Lung (tissue), 12 donors: ENCODE results near the gene PEX7. TPM values are rescaled to one million over a fixed set of nuclear protein-coding genes. Genes with fewer than 3 reads are reported as not detected.
"Not testable (repeated sequence)": the region's sequence is repeated elsewhere in the genome, so short reads cannot be mapped to it uniquely, and the experiment has no call there.

Source experiments
- ATAC-seq: fragments of 200-7000 bp; cut with Tn5 transposase; one replicate; pipeline ENCODE4 v1.9.1; 2020; ENCODE audit warnings: moderate number of reproducible peaks; ENCODE audit not compliant: insufficient read depth, low FRiP score
- DNase-seq, 3 donors: peaks; one replicate each; pipeline ENCODE4 v3.0.0-alpha.2; 2013 to 2017
- H3K27ac ChIP-seq, 2 donors: one replicate each; pipeline ENCODE4 v1.5.1; 2013; ENCODE audit warnings: mild to moderate bottlenecking in 2 of 2, moderate library complexity in 2 of 2, control low read depth in 1 of 2, inconsistent platforms in 1 of 2, low read depth in 1 of 2, low read length in 1 of 2
- H3K27me3 ChIP-seq, 3 donors: one replicate each; pipeline ENCODE4 v1.5.1; 2013; ENCODE audit warnings: low read length in 2 of 3; ENCODE audit not compliant: control insufficient read depth in 3 of 3, insufficient read depth in 3 of 3
- H3K36me3 ChIP-seq, 4 donors: one replicate each; pipeline ENCODE4 v1.5.1; 2013; ENCODE audit warnings: low read length in 4 of 4, mild to moderate bottlenecking in 1 of 4, moderate library complexity in 1 of 4; ENCODE audit not compliant: control insufficient read depth in 4 of 4, insufficient read depth in 4 of 4
- H3K4me1 ChIP-seq, 5 donors: one replicate each; pipeline ENCODE4 v1.5.1; 2013; ENCODE audit warnings: low read length in 5 of 5, mild to moderate bottlenecking in 2 of 5, moderate library complexity in 1 of 5; ENCODE audit not compliant: control insufficient read depth in 5 of 5, insufficient read depth in 5 of 5
- H3K4me3 ChIP-seq: one replicate; pipeline ENCODE4 v1.5.1; 2013; ENCODE audit warnings: mild to moderate bottlenecking, control low read depth, moderate library complexity
- H3K9ac ChIP-seq, 2 donors: one replicate each; pipeline ENCODE4 v1.5.1; 2013; ENCODE audit warnings: low read length in 2 of 2, control low read depth in 1 of 2; ENCODE audit not compliant: insufficient read depth in 1 of 2
- H3K9me3 ChIP-seq, 4 donors: one replicate each; pipeline ENCODE4 v1.5.1; 2013; ENCODE audit warnings: low read length in 3 of 4, mild to moderate bottlenecking in 1 of 4, moderate library complexity in 1 of 4; ENCODE audit not compliant: control insufficient read depth in 4 of 4, insufficient read depth in 3 of 4
- CTCF ChIP-seq: IDR thresholded peaks from 2 replicates; pipeline ENCODE4 v1.5.1; 2012; ENCODE audit warnings: mild to moderate bottlenecking; ENCODE audit errors: control extremely low read depth, extremely low read depth
- WGBS, 2 donors: extraction: QIAGEN DNeasy Blood & Tissue Kit; methylation state at CpG; one replicate each; pipeline ENCODE4 v1.1.7; 2013; 5-methylcytosine and 5-hydroxymethylcytosine counted together
- polyA plus RNA-seq, 2 donors: library from polyadenylated mRNA; stranded (reverse); fragments of 200-250 nt; gene quantifications; one replicate each; pipeline ENCODE4 v1.2.1, GENCODE V29; 2013
- total RNA-seq, 2 donors: library from RNA; depleted of rRNA in 1 of 2; stranded (reverse); fragments of >200 nt in 1 of 2; gene quantifications; one replicate each; pipeline ENCODE4 v1.2.1, GENCODE V29; 2014 to 2021
- donor health status: control.
- donor health status: control.
- donor health status: Bipolar disorder and iron deficiency.
- donor health status: healthy.
- donor health status: DM: yes; HTN: yes; CAD: no.

The PEX7 gene
- total and polyA plus RNA-seq, 4 donors, result 4.8 to 12.5 (median 9.5) TPM

GRCh38 chr6:136945072-136945471 lies 122.7 kb downstream of the PEX7 start:
- H3K9me3 ChIP-seq, result no peaks in the 10 kb centered on the region
- ATAC-seq, result no peak
- no peaks in the 10 kb centered on the region for H3K36me3 ChIP-seq
- no peaks in the 10 kb centered on the region for H3K4me1 ChIP-seq
- H3K9ac ChIP-seq, result no peak overlapping the region
- no peak for DNase-seq
- no peaks in the 10 kb centered on the region for H3K27me3 ChIP-seq
- no peak for TF ChIP-seq CTCF
- no peak overlapping the region for H3K27ac ChIP-seq
- no peak overlapping the region for H3K4me3 ChIP-seq
- 77 to 88% methylated on average over 1 of the region's 1 CpG for WGBS, 2 donors

DNA sequence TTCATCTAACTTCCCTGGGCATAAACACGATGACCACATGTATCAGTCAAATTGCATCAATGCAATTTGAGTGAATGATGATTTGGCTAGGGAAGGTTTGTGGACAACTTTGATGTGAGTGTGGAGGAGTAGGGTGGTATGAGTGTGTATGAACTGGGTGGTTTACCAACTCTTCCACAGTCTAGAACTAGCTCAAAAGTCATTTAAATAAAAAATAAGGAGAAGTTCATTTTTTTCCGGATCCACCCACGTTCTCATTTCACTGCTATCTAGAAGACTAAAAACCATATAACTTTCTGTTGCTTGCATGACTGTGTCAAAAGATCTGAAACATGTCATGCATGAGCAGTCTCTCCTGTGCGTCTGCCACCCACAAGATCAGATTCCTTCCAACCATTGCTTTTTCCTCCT lies 123.3 kb downstream of the PEX7 start:
- DNase-seq (no peak), ATAC-seq (no peak)
- no peak for TF ChIP-seq CTCF
- peaks cover 0 to 6% (median 0%) of the 10 kb centered on the region in 5 donors for H3K4me1 ChIP-seq
- WGBS, 2 donors, result 90 to 93% methylated on average over 4 of the region's 4 CpGs
- H3K4me3 ChIP-seq, result no peak overlapping the region
- H3K27me3 ChIP-seq, result no peaks in the 10 kb centered on the region
- H3K27ac ChIP-seq, result no peak overlapping the region
- H3K9me3 ChIP-seq, result no peaks in the 10 kb centered on the region
- no peak overlapping the region for H3K9ac ChIP-seq
- H3K36me3 ChIP-seq, result no peaks in the 10 kb centered on the region

DNA sequence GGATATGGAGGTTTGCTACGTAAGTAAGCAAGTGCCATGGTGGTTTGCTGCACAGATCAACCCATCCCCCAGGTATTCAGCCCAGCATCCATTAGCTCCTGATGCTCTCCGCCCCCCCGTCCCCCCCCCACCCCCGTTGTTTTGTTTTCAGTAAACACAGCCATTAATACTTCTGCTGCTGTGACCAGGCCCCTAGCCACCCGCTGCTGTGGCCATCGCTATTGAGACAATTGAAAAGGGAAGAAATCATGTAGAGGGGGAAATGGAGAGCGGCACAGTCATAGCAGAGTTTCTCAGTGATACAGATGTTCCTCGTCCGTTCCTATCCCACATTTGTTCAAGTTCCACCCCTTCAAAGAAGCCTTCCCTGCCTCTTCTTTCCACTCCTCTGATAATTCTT lies 124.6 kb downstream of the PEX7 start:
- Histone ChIP-seq H3K36me3 (no peaks in the 10 kb centered on the region), H3K27me3 (no peaks in the 10 kb centered on the region), H3K27ac (no peak overlapping the region), H3K9ac (no peak overlapping the region), H3K4me1 (peaks cover 0 to 8% (median 0%) of the 10 kb centered on the region in 5 donors), H3K9me3 (no peaks in the 10 kb centered on the region), H3K4me3 (no peak overlapping the region)
- WGBS, 2 donors, result 71 to 72% methylated on average over 9 of the region's 9 CpGs
- DNase-seq (no peak), ATAC-seq (no peak)
- no peak for TF ChIP-seq CTCF

DNA sequence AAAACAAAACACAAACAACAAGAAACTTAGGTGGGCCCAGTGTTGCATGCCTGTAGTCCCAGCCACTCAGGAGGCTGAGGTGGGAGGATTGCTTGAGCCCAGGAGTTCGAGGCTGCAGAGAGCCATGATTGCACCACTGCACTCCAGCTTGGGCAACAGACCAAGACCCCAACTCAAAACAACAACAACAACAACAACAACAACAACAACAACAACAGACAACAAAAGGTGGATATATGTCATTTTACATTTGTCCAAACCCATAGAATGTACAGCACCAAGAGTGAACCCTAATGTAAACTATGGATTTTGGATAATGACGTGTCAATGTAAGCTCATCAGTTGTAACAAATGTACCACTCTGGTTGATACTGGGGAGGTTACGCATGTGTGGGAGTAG lies 127.6 kb downstream of the PEX7 start:
- not testable (repeated sequence) for H3K9me3 ChIP-seq, H3K27ac ChIP-seq, H3K36me3 ChIP-seq, H3K4me3 ChIP-seq, ATAC-seq, H3K27me3 ChIP-seq, DNase-seq, H3K9ac ChIP-seq, H3K4me1 ChIP-seq
- 92 to 96% methylated on average over 3 of the region's 3 CpGs for WGBS, 2 donors
